Esophagus muscularis mucosa (tissue), 4 donors: ENCODE measurements around the gene GNAZ.

Source experiments
- EP300 ChIP-seq: sonication (generic); formaldehyde crosslinking; IDR thresholded peaks from one replicate; pipeline ENCODE4 v1.6.1; 2017; ENCODE audit warnings: antibody characterized with exemption
- POLR2A ChIP-seq: fragments of 450-650 bp; IDR thresholded peaks from one replicate; pipeline ENCODE4 v1.6.1; 2017; ENCODE audit warnings: antibody characterized with exemption, moderate library complexity, mild to moderate bottlenecking, low read depth
- POLR2AphosphoS5 ChIP-seq, 2 donors: sonication (generic); formaldehyde crosslinking; IDR thresholded peaks; one replicate each; pipeline ENCODE4 v1.6.1; 2017; ENCODE audit warnings: antibody characterized with exemption in 2 of 2
- TF ChIP-seq, protein P1 (sequence below), 3 experiments: fragments of 200-600 bp in 2 of 3; fragments of 450-650 bp in 1 of 3; sonication (generic) in 2 of 3; IDR thresholded peaks; one replicate each; pipeline ENCODE4 v1.5.1; 2017 to 2019; ENCODE audit warnings: antibody characterized with exemption in 3 of 3, mild to moderate bottlenecking in 2 of 3, moderate library complexity in 1 of 3

- TF ChIP-seq, protein P1, sequence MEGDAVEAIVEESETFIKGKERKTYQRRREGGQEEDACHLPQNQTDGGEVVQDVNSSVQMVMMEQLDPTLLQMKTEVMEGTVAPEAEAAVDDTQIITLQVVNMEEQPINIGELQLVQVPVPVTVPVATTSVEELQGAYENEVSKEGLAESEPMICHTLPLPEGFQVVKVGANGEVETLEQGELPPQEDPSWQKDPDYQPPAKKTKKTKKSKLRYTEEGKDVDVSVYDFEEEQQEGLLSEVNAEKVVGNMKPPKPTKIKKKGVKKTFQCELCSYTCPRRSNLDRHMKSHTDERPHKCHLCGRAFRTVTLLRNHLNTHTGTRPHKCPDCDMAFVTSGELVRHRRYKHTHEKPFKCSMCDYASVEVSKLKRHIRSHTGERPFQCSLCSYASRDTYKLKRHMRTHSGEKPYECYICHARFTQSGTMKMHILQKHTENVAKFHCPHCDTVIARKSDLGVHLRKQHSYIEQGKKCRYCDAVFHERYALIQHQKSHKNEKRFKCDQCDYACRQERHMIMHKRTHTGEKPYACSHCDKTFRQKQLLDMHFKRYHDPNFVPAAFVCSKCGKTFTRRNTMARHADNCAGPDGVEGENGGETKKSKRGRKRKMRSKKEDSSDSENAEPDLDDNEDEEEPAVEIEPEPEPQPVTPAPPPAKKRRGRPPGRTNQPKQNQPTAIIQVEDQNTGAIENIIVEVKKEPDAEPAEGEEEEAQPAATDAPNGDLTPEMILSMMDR (IDR thresholded peaks at IDR 0.05): no peak
- no peak for TF ChIP-seq POLR2AphosphoS5 (IDR thresholded peaks at IDR 0.05)
- no peak for TF ChIP-seq POLR2A
- TF ChIP-seq EP300: no peak
Measured at GRCh38 chr22:23150762-23151161, 80.4 kb downstream of the GNAZ start.
